ENCODE results near the gene TMEM18.
A peak's percentile ranks its signal among the peaks of the same experiment; 100 is the strongest.

DNA sequence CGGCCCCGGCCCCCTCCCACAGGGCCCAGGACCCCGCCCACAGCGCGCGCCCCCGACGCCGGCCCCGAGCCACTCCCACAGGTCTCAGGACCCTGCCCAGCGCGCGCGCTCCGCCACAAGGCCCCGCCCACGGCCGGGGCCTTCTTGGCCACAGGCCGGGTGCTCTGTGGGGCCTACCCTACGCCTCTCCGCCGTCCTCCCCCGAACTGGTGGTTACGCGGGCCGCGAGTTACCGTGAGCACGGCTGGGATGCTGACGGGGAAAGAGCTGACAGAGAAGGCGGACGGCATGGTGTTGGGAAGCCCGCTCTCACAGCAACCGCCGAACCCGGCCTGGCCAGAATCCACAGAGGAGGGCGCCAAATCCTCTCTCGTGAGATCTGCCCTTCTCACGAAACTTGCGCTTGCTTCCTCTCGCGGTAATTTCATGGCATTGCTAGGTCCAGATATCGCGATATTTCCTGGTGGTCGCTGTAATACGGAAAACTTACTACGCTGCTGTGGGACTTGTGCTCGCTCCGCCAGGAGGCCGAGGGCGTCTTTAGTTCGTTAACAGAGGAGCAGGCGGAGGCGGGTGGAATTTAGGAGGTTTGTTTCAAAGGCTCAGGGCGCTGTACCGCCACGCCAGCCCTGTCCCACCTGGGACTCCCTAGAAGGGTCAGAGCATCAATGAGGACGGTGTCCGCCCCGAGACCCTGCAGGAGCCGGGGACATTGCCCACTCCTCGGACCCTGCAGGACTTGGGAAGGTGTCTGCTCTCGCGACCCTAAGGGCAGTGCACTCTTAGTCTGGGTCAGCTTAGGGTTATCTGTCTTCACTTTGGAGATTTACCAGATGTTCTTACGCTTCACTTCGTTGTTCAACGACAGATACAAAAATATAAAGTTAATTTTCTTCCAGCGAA is at the start of gene TMEM18:
- TF ChIP-seq, protein P1, sequence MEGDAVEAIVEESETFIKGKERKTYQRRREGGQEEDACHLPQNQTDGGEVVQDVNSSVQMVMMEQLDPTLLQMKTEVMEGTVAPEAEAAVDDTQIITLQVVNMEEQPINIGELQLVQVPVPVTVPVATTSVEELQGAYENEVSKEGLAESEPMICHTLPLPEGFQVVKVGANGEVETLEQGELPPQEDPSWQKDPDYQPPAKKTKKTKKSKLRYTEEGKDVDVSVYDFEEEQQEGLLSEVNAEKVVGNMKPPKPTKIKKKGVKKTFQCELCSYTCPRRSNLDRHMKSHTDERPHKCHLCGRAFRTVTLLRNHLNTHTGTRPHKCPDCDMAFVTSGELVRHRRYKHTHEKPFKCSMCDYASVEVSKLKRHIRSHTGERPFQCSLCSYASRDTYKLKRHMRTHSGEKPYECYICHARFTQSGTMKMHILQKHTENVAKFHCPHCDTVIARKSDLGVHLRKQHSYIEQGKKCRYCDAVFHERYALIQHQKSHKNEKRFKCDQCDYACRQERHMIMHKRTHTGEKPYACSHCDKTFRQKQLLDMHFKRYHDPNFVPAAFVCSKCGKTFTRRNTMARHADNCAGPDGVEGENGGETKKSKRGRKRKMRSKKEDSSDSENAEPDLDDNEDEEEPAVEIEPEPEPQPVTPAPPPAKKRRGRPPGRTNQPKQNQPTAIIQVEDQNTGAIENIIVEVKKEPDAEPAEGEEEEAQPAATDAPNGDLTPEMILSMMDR (IDR thresholded peaks at IDR 0.05), result peak in 4 of 7 experiments; percentile 16 to 45 (median 28)
- TF ChIP-seq POLR2AphosphoS5 (IDR thresholded peaks at IDR 0.05) (peak; percentile 61 to 96 (median 95)), POLR2A (IDR thresholded peaks at IDR 0.05) (peak in 2 of 4 donors; percentile 74 to 78)
